GM12801 (cell line): ENCODE results near the gene CDC34.

Source experiments
- TF ChIP-seq, protein P1 (sequence below): IDR thresholded peaks from one replicate; pipeline ENCODE4 v1.5.1; 2011; ENCODE audit warnings: control low read depth; ENCODE audit not compliant: insufficient read length; ENCODE audit errors: extremely low read depth

The CDC34 gene

DNA sequence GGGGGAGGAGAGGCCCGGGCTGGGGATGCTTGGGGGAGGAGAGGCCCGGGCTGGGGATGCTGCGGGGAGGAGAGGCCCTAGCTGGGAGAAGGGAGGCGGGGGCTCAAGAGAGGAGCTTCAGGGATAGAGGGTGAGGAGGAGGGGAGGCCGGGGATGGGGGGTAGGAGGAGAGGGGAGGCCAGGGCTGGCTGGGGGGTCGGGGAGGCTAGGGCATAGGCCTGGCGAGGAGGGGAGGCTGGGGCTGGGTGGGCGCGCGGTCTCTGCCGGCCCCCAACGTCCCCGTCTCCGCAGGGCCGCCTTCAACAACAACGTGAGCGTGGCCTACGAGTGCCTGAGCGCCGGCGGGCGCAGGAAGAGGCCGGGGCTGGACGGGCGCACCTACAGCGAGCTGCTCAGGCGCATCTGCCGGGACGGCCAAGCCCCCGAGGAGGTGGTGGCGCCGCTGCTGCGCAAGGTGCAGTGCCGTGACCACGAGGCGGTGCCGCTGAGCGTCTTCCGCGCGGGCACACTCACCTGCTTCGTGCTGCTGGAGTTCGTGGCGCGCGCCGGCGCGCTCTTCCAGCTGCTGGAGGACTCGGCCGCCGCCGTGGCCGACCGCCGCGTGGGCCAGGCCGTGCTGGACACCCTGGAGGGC lies 12.8 kb upstream of the CDC34 start:
- TF ChIP-seq, protein P1, sequence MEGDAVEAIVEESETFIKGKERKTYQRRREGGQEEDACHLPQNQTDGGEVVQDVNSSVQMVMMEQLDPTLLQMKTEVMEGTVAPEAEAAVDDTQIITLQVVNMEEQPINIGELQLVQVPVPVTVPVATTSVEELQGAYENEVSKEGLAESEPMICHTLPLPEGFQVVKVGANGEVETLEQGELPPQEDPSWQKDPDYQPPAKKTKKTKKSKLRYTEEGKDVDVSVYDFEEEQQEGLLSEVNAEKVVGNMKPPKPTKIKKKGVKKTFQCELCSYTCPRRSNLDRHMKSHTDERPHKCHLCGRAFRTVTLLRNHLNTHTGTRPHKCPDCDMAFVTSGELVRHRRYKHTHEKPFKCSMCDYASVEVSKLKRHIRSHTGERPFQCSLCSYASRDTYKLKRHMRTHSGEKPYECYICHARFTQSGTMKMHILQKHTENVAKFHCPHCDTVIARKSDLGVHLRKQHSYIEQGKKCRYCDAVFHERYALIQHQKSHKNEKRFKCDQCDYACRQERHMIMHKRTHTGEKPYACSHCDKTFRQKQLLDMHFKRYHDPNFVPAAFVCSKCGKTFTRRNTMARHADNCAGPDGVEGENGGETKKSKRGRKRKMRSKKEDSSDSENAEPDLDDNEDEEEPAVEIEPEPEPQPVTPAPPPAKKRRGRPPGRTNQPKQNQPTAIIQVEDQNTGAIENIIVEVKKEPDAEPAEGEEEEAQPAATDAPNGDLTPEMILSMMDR = no peak

DNA sequence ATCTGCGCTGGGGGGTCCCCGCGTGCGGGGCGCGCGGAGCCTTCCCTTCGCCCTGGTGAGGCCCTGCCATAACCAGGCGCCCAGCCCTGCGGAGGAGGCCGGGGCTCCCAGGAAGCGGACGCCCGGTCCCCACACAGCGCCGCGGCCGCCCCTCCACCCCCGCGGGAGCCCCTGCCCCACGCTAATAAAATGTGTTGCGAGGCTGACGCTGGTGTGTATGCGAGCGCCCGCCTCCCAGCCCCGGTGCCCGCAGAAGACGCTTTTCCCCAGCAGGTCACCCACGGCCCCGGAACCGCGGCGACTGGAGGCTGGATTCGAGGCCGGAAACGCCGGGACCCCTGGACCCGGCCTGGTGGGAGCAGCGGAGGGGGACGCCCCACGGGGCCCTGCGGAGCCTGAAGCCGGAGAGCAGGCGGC lies 12.1 kb upstream of the CDC34 start:
- TF ChIP-seq, protein P1 = no peak

GRCh38 chr19:522726-523125 lies 8.8 kb upstream of the CDC34 start:
- TF ChIP-seq, protein P1 = no peak

DNA sequence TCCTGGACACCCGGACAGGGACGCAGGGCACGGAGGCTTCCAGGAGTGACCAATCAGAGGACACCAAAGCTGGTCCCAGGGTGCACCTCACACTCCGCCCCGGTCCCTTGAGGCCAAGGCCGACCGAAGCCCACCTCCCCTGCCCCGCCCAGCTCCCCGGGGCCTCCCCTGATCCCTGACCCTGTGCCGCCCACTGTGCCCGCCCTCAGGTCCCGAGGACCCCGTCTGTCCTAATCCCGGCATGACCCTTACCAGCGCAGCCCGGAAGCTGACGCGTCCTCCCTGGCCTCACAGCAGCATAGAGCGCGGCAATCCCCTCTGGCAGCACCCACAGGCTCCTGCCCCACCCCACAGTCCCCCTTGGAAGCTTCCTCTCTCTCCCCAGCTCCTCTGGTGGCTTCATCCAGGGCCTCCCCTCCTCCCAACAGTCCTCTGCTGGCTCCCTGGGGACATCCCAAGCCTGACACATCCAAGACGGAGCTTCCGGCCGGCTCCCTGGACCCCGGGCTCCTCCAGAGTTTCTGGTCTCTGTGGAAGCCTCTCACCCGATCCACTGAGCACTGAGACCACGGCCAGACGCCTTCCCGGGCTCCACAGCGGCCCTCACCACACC lies 7.4 kb upstream of the CDC34 start:
- TF ChIP-seq, protein P1 = no peak

DNA sequence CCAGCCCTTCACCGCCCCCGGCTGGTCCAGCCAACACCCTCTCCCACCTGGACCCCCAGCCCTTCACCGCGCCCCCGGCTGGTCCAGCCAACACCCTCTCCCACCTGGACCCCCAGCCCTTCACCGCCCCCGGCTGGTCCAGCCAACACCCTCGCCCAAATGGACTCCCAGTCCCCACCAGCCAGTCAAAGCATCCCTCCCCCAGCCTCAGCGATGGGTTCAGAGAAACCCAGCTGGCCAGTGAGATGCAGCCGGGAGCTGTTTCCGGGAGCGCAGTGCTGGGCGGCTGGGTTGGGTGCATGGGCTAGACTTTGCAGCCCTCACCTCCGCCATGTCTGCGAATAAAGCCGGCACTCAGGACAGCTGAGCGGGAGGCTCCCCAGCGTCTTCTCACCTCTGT lies 6.5 kb upstream of the CDC34 start:
- TF ChIP-seq, protein P1 = no peak

DNA sequence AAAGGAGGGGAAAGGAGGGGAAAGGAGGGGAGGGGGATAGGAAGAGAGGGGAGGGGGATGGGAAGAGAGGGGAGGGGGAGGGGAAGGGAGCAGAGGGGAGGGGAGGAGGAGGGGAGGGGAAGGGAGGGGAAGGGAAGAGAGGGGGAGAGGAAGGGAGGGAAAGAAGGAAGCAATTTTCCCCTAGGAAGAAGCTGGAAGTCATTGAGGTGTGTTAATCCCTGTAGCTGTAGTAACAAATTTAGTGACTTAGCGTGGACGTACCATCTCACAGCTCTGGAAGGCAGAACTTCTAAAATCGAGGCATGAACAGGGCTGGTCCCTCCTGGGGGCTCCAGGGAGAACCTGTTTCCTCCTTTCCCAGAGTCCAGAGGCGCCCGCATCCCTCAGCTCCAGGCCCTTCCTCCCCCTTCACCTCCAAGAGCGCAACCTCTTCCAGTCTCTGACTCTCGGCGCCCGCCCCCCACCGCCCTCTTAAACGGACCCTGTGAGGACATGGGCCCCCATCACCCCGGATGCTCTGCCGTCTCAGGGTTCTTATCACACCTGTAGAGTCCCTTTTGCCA lies 5.6 kb upstream of the CDC34 start:
- TF ChIP-seq, protein P1 = no peak

- TF ChIP-seq, protein P1 = no peak
These were observed 1.2 kb upstream of the CDC34 start for GRCh38 chr19:530134-531008.
